Measurements from ENCODE around the gene ANKRD63. TPM values are rescaled to one million over a fixed set of nuclear protein-coding genes. Genes with fewer than 3 reads are reported as not detected.
A peak's percentile ranks its signal among the peaks of the same experiment; 100 is the strongest.

ANKRD63 gene
- polyA plus RNA-seq, 1 donor (not counting 4 experiments of a cell fraction or from before 2014, with no cell fraction given), result not detected

- Histone ChIP-seq H3K79me2 (ENCODE audit: control insufficient read depth, insufficient read depth, low read length) (peaks cover 6% of the 10 kb centered on the region), H3K36me3 (ENCODE audit: control insufficient read depth in 2 of 2, extremely low read depth in 1 of 2, insufficient read depth in 2 of 2, low read length in 2 of 2) (peaks cover 5 to 9% of the 10 kb centered on the region in 2 experiments), H4K20me1 (ENCODE audit: control insufficient read depth, extremely low read depth, insufficient read depth, low read length) (peaks cover 4% of the 10 kb centered on the region), H3K27ac (ENCODE audit: control insufficient read depth, insufficient read depth, low read length) (no peak overlapping the region), H3K4me3 (ENCODE audit: control insufficient read depth in 2 of 3, extremely low read depth in 1 of 3, insufficient read depth in 2 of 3, low read depth in 1 of 3, low read length in 3 of 3) (no peak overlapping the region), H3K4me1 (ENCODE audit: control insufficient read depth, extremely low read depth, insufficient read depth, low read length) (peaks cover 71% of the 10 kb centered on the region), H3K4me2 (ENCODE audit: control insufficient read depth, extremely low read depth, insufficient read depth, low read depth, low read length) (peak overlapping the region; percentile 61), H3K27me3 (ENCODE audit: control insufficient read depth, extremely low read depth, insufficient read depth, low read length) (no peaks in the 10 kb centered on the region), H3K9me1 (ENCODE audit: control insufficient read depth, extremely low read depth, insufficient read depth, low read length) (peaks cover 8% of the 10 kb centered on the region), H3K9ac (ENCODE audit: control insufficient read depth, extremely low read depth, insufficient read depth, low read length) (no peak overlapping the region), H3K9me3 (ENCODE audit: control insufficient read depth, low read depth, low read length) (no peaks in the 10 kb centered on the region), H2AFZ (ENCODE audit: control insufficient read depth, low read length) (no peak overlapping the region)
- TF ChIP-seq EZH2 (IDR thresholded peaks at IDR 0.05; ENCODE audit: low read length), result no peak
- no peak for TF ChIP-seq CTCF (optimal IDR thresholded peaks at IDR 0.05 in 1 of 3, IDR thresholded peaks at IDR 0.05 in 1 of 3, conservative IDR thresholded peaks at IDR 0.05 in 1 of 3; ENCODE audit: extremely low read depth in 1 of 3, insufficient read depth in 2 of 3, low read length in 3 of 3)
- FAIRE-seq (no peak), DNase-seq (ENCODE audit: low read depth, low spot score) (no peak)
- dilution Hi-C loops (cut with MboI; ENCODE audit: extremely low pct_ligation_motif_present, low sequenced_read_pairs), result no loop called here
Measured at GRCh38 chr15:40246496-40247280, 36.2 kb downstream of the ANKRD63 start.

- Histone ChIP-seq H3K4me2 (ENCODE audit: control insufficient read depth, extremely low read depth, insufficient read depth, low read depth, low read length) (peak overlapping the region; percentile 61), H3K4me1 (ENCODE audit: control insufficient read depth, extremely low read depth, insufficient read depth, low read length) (peaks cover 78% of the 10 kb centered on the region), H3K9me3 (ENCODE audit: control insufficient read depth, low read depth, low read length) (no peaks in the 10 kb centered on the region), H3K9me1 (ENCODE audit: control insufficient read depth, extremely low read depth, insufficient read depth, low read length) (peaks cover 8% of the 10 kb centered on the region), H3K9ac (ENCODE audit: control insufficient read depth, extremely low read depth, insufficient read depth, low read length) (no peak overlapping the region), H3K4me3 (ENCODE audit: control insufficient read depth in 2 of 3, extremely low read depth in 1 of 3, insufficient read depth in 2 of 3, low read depth in 1 of 3, low read length in 3 of 3) (no peak overlapping the region), H4K20me1 (ENCODE audit: control insufficient read depth, extremely low read depth, insufficient read depth, low read length) (peaks cover 4% of the 10 kb centered on the region), H3K27me3 (ENCODE audit: control insufficient read depth, extremely low read depth, insufficient read depth, low read length) (no peaks in the 10 kb centered on the region), H3K27ac (ENCODE audit: control insufficient read depth, insufficient read depth, low read length) (no peak overlapping the region), H3K36me3 (ENCODE audit: control insufficient read depth in 2 of 2, extremely low read depth in 1 of 2, insufficient read depth in 2 of 2, low read length in 2 of 2) (peaks cover 5 to 9% of the 10 kb centered on the region in 2 experiments), H2AFZ (ENCODE audit: control insufficient read depth, low read length) (no peak overlapping the region), H3K79me2 (ENCODE audit: control insufficient read depth, insufficient read depth, low read length) (peaks cover 12% of the 10 kb centered on the region)
- TF ChIP-seq CTCF (optimal IDR thresholded peaks at IDR 0.05 in 1 of 3, IDR thresholded peaks at IDR 0.05 in 1 of 3, conservative IDR thresholded peaks at IDR 0.05 in 1 of 3; ENCODE audit: extremely low read depth in 1 of 3, insufficient read depth in 2 of 3, low read length in 3 of 3) (no peak), EZH2 (IDR thresholded peaks at IDR 0.05; ENCODE audit: low read length) (no peak)
- FAIRE-seq (no peak), DNase-seq (ENCODE audit: low read depth, low spot score) (no peak)
- dilution Hi-C loops (cut with MboI; ENCODE audit: extremely low pct_ligation_motif_present, low sequenced_read_pairs), result no loop called here
Measured at GRCh38 chr15:40245666-40246450, 37.0 kb downstream of the ANKRD63 start.

Data from keratinocyte (primary cell).